Peyer's patch (tissue), 4 donors: ENCODE measurements around the gene LRCH3.

ENCODE experiments used
- POLR2A ChIP-seq, 2 donors: fragments of 450-650 bp; IDR thresholded peaks; one replicate each; pipeline ENCODE4 v1.5.1; 2017; ENCODE audit warnings: antibody characterized with exemption in 2 of 2, mild to moderate bottlenecking in 2 of 2, moderate library complexity in 2 of 2
- TF ChIP-seq, protein P1 (sequence below), 6 experiments: fragments of 450-650 bp in 4 of 6; fragments of 200-600 bp in 2 of 6; sonication (generic) in 1 of 6; IDR thresholded peaks; one replicate each; pipeline ENCODE4 v1.5.1; 2017 to 2019; ENCODE audit warnings: antibody characterized with exemption in 6 of 6, mild to moderate bottlenecking in 3 of 6, moderate library complexity in 1 of 6

GRCh38 chr3:197742787-197743186 lies 48.3 kb upstream of the LRCH3 start:
- TF ChIP-seq, protein P1, sequence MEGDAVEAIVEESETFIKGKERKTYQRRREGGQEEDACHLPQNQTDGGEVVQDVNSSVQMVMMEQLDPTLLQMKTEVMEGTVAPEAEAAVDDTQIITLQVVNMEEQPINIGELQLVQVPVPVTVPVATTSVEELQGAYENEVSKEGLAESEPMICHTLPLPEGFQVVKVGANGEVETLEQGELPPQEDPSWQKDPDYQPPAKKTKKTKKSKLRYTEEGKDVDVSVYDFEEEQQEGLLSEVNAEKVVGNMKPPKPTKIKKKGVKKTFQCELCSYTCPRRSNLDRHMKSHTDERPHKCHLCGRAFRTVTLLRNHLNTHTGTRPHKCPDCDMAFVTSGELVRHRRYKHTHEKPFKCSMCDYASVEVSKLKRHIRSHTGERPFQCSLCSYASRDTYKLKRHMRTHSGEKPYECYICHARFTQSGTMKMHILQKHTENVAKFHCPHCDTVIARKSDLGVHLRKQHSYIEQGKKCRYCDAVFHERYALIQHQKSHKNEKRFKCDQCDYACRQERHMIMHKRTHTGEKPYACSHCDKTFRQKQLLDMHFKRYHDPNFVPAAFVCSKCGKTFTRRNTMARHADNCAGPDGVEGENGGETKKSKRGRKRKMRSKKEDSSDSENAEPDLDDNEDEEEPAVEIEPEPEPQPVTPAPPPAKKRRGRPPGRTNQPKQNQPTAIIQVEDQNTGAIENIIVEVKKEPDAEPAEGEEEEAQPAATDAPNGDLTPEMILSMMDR (IDR thresholded peaks at IDR 0.05), result no peak
- TF ChIP-seq POLR2A (IDR thresholded peaks at IDR 0.05), result no peak
